ENCODE measurements around the gene ZNF787.

Gene ZNF787

DNA sequence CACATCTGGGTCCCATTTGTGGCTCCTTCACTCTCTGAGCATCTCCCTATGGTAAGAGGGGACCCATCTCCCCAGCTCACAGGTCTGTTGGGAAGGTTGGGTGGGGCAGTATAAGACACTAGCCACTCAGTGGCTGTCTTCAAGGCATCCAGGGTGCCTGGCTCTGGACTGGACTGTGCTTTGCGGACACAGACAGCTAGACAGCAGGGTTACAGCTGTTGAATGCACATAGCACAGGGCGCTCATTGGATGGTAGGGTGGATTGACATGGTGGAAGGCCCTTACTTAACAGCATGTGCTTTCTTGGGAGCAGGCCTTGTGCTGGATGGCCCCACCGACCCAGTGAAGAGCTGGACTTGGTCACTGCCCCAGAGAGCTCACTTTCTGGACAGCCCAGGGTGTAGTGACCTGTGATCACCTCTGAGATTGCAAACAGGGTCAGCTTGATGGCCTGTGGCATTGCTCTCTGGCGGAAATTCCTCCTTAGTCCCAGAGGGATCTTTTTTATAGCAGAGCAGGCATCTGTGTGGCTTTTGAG, 21.9 kb upstream of the ZNF787 start:
- no peak for FAIRE-seq

DNA sequence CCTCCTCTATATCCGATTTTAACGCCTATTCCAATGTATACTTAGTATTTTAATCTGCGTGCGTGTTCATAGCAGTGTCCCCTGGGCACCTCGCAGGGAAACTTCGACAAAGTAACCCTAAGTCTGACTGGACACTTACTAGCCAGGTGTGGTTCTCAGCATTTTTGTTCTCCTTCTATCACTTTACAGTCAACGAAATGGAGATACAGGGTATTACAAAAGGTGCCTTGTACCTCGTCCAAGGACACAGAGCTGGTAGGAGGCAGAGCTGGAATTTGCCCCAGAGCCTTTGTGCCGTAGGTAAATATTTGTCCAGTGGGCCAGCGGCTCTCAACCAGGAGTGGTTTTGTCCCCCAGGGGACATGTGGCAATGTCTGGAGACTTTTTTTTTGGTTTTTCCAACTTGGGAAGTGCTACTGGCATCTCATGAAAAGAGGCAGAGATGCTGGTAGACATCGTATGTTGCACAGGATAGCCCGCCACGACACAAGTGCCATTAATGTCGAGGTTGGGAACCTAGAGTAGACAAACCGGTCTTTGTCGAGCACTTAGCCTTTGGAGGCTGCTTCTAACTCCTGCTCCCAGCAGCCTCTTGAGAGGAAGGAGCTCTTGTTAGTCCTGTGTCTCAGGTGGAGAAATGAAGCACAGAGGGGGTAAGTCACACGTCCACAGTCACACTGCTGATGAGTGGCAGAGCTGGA, 21.1 kb upstream of the ZNF787 start:
- FAIRE-seq: no peak

DNA sequence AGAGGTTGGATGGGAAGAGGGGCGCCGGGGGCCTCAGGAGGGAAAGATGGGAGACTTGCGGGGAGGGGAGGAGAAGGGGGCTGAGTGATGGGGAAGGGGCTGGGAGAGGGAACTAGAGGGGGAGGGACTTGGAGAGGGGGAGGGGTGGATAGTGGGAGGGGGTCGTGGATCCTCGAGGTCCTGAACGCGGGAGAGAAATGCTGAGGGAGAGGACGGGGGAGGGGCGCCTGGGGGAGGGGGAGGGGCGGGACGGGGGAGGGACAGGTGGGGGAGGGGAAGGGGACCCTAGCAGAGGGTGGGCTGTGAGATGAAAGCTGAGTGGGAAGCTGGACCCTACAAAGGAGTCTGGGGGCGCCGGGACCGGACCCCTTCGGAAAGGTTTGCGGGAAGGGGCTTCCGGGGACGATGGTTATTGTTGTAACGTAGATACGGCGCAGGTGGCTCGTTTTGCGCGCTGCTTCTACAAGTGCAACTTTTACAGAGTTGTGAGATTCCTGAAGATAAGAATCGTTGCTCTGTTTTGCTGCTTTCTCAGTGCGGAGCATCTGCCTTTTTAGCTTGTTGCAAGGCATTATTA, 20.4 kb upstream of the ZNF787 start:
- FAIRE-seq: no peak

DNA sequence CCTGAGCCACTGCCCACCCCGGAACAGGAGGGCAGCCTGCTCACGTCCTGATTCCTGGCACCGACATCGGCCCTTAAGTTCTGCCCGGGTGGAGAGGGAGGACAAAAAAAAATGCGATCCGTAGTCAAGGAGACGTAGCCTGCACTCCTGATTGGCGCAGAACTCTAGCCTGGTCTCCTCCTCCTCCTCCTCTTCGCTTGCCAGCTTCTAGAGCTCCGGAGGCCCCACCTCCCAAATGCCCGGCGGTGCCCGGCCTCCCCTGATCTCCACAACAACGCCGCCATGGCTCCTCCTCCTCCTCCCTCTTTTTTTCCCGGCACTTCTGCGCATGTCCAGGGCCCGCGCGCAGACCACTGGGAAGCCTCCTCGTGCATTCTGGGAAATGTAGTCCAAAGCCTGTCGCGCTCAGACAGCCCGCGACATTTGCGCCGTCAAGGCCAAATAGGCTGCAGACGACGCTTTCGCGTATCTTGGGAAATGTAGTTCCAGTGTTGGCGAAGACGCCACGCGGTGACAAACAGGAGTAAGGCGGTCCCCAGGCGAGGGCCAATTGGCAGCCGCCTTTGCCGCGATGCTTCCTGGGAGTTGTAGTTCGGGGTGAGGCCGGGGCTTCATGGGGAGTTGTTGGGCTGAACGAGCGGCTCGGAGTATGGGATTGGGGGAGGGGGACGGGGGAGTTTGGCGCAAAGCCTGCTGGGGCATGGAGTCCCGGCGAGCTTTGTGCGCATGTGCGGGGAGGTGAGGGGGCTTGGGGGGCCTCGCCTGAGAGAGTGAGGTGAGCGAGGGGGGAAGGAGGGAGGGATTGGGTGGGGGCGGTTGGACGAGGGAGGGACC, 19.7 kb upstream of the ZNF787 start, which contains the start of gene ZNF444:
TSS of gene ZNF444 (plus strand) at position 705 of the 834 bp plus-strand sequence. CDS start 5,625 bp downstream, outside the sequence.
- FAIRE-seq: peak; percentile 99

- no peak for FAIRE-seq
These were observed 18.9 kb upstream of the ZNF787 start for GRCh38 chr19:56139847-56140582.

GRCh38 chr19:56138069-56138468, 17.0 kb upstream of the ZNF787 start:
- no peak for FAIRE-seq

DNA sequence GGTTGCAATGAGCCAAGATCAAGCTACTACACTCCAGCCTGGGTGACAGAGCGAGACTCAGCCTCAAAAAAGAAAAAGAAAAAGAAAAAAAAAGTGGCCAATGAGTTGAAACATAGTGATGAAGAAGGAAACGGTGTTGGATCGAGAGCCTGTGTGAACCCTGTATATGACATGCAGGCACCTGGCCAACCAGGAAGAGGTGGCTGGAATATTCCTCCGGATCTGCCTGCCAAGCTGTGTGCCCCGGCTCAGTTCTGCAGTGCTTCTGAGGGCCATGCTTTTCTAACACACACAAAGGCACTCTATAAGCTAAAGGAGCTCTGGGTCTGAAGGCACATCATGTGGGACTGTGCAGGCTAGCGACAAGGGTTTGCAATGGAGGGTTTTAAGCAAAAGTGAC, 16.3 kb upstream of the ZNF787 start:
- no peak for FAIRE-seq

GRCh38 chr19:56136362-56136761, 15.3 kb upstream of the ZNF787 start:
- FAIRE-seq: no peak

DNA sequence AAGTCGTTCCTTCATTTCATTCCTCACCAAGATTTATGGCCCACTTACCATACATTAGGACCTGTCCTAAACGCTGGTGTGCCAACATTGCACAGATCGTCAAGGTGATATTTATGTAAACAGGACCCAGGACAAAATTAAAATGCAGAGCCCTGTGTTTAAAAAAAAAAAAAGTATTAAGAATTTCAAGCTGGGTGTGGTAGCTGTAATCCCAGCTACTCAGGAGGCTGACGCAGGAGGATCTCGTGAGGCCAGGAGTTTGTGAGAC, 13.5 kb upstream of the ZNF787 start:
- no peak for FAIRE-seq

GRCh38 chr19:56133858-56134653, 13.0 kb upstream of the ZNF787 start:
- no peak for FAIRE-seq

- peak; percentile 98 for FAIRE-seq
These were observed 11.3 kb upstream of the ZNF787 start for GRCh38 chr19:56132316-56132822.

DNA sequence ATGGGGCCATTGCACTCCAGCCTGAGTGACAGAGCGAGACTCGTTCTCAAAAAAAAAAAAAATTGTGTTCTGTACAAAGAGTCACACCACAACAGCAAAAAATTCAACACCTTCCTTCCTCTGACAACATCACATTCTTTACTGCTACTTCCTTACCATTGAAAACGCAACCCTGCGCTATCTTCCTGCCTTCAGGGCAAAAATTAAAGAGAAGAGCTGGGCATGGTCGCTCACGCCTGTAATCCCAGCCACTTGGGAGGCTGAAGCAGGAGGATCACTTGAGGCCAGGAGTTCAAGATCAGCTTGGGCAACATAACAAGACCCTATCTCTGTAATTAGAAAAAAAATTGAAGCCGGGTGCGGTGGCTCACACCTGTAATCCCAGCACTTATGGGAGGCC, 10.6 kb upstream of the ZNF787 start:
- no peak for FAIRE-seq

DNA sequence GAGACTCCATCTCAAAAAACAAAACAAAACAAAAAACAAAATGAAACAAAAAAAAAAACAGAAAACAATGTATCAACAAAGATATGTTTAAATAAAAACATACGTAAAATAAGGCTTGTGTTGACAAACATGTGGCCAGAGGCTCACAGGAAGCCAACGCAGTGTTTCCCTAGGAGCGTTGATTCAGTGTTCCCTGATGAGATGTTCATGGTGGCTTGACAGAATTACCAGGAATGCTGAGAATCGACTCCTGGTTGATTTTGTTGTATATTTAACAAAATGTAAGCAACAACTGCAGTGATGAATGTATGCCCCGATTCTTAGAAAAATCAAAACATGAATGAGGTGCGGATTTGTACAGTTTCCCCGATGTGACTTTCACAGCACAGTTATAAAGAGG, 8.9 kb upstream of the ZNF787 start:
- no peak for FAIRE-seq

DNA sequence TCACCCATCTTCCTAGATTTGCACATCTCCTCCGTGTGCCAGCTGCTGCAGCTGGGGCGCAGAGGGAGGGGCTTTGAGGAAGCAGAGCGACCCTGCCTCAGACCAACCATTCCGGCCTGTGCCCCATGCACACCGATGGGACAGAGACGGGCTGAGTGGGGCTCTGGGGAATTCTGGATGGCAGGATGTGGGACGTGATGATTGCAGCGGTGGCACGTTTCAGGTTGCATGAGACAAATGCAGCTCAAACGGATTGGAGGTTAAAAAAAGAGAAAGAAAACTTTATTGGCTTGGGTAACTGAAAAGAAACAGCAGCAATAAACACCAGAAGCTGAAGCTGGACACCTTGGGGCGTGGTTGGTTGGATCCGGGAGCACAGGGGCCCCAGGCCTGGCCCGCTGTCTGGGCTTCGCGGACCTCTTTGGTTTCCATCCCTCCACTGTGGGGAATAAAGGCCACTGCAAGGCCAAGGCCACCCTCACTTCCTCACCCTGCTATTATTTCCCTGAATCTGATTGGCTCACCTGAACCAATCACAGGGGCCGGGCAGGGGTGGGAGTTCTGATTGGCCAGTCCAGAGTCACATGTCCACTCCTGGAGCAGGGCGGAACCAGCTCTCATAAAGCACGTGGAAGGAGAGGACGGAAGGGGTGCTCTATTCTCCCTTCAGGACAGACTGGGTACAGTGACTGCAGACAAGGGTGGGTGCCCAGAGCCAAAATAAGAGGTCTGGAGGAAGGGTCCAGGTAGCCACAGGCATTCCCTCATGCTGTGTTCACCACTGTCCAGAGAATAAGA, 6.1 kb upstream of the ZNF787 start:
- FAIRE-seq: no peak

DNA sequence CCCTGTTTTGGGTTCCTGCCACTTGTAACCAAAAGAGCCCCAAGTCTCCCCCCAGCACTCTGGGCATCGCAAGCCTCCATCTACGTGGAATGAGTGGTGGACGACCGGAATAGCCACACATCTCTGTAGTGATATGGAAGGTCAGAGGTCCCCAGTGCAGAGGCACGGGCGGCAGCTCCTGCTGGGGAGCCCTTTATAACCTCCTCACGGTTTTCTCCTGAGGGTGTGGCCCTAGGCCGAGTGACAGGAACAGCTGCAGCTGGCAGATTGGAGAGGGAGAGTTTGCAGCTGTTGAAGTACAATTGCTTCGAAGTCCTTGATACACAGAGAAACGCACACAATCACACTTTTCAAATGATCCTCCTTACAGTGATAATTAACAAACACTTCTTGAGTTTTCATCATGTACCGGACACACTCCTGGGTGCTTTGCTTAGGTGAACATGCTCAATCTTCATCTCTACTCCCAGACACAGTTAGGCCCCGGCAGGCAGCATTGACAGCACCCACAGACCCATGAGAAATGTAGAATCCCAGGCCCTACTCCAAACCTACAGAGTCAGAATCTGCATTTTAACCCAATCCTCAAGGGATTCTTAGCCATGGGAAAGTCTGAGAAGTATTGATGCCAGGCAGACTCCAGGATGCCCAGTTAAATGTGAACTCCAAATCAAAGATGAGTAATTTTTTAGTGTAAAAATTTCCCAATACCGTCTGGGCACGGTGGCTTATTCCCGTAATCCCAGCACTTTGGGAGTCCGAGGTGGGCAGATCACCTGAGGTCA, 4.9 kb upstream of the ZNF787 start:
- no peak for FAIRE-seq

DNA sequence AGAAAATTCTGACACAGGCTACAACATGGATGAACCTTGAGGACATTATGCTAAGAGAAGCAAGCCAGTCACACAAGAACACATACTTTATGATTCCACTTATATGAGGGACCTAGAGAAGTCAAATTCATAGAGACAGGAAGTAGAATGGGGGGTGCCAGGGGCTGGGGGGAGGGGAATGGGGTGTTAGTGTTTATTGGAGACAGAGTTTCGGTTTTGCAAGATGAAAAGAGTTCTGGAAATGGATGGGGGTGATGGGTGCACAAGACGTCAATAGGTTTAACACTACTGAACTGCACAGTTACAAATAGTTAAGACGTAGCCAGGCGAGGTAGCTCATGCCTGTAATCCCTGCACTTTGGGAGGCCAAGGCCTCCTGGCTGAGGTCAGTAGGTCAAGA, 3.5 kb upstream of the ZNF787 start:
- no peak for FAIRE-seq

- FAIRE-seq: no peak
These were observed 2.3 kb upstream of the ZNF787 start for GRCh38 chr19:56123266-56123891.

DNA sequence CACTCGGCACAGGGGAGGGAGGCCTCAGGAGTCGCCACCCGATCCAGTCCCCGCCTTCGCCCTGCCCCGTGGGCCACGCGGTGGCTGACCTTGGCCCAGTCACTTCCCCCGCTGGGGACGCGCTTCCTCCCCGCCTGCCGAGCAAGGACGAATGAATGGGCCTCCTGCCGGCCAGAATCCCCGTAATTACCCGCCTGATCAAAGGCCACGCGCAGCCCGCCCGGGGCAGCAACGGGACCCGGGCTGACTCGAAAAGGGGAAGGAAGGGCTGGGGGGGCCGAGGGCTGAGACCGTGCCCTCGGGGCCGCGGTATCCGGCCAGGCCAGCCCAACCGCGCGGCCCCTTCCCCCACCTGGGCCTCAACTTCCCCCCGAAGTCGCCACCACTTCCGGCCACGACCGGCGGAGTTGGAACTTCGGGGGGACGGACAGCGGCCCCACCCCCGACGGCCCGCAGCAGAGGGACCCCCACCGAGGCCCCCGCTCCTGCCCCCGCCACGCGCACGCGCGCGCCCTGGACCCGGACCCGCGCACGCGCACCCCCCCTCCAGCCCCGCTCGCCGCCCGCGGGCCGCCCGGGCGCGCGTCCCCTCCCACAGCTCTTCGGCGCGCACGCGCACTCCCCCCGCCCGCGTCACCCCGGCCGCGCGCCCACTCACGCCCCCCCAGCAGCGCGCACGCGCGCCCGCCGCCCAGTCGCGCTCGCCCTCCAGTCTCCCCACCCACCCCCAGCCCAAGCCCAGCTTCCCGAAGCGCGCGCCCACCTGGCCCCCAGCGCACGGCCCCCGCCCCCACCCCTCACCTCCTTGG, 520 bp downstream of the ZNF787 start:
- peak; percentile 93 for FAIRE-seq

- no peak for FAIRE-seq
These were observed 1.1 kb downstream of the ZNF787 start for GRCh38 chr19:56120002-56120370.

Data from A204.1 (cell line).